Hepatocyte (in vitro differentiated cells): Measurements from ENCODE around the gene GRID2. TPM values are rescaled to one million over a fixed set of nuclear protein-coding genes. Genes with fewer than 3 reads are reported as not detected.

Experiments
- DNase-seq: peaks from one replicate; pipeline ENCODE4 v3.0.0-alpha.2; 2016; ENCODE audit warnings: low spot score
- H2AFZ ChIP-seq: fragments of 200-600 bp; sonication (generic); 2 replicates; pipeline ENCODE4 v1.6.0; 2016; ENCODE audit warnings: antibody characterized with exemption, mild to moderate bottlenecking
- H3K27ac ChIP-seq: fragments of 200-600 bp; sonication (generic); 2 replicates; pipeline ENCODE4 v1.5.1; 2016; ENCODE audit warnings: mild to moderate bottlenecking
- H3K27me3 ChIP-seq: fragments of 200-600 bp; sonication (generic); 2 replicates; pipeline ENCODE4 v1.6.1; 2016
- H3K36me3 ChIP-seq: fragments of 200-600 bp; sonication (generic); replicated peaks from 2 replicates; pipeline ENCODE4 v1.5.1; 2016; ENCODE audit warnings: low read depth; ENCODE audit not compliant: insufficient read depth
- H3K4me1 ChIP-seq: fragments of 200-600 bp; sonication (generic); 2 replicates; pipeline ENCODE4 v1.5.1; 2016; ENCODE audit warnings: mild to moderate bottlenecking, moderate library complexity; ENCODE audit not compliant: insufficient read depth
- H3K4me2 ChIP-seq: fragments of 200-600 bp; sonication (generic); 2 replicates; pipeline ENCODE4 v1.6.0; 2016
- H3K4me3 ChIP-seq: fragments of 200-600 bp; sonication (generic); 2 replicates; pipeline ENCODE4 v1.5.1; 2016; ENCODE audit warnings: mild to moderate bottlenecking
- H3K79me2 ChIP-seq: fragments of 200-600 bp; sonication (generic); 2 replicates; pipeline ENCODE4 v1.6.0; 2017; ENCODE audit warnings: mild to moderate bottlenecking
- H3K9me2 ChIP-seq: fragments of 200-600 bp; sonication (generic); replicated peaks from 2 replicates; pipeline ENCODE4 v1.6.0; 2017; ENCODE audit warnings: mild to moderate bottlenecking; ENCODE audit not compliant: insufficient read depth
- H3K9me3 ChIP-seq: fragments of 200-600 bp; sonication (generic); 2 replicates; pipeline ENCODE4 v1.5.1; 2016; ENCODE audit warnings: low read depth, mild to moderate bottlenecking
- H4K20me1 ChIP-seq: fragments of 200-600 bp; sonication (generic); 2 replicates; pipeline ENCODE4 v1.6.0; 2016; ENCODE audit warnings: mild to moderate bottlenecking; ENCODE audit not compliant: insufficient read depth, poor library complexity, severe bottlenecking
- CTCF ChIP-seq: fragments of 200-600 bp; sonication (generic); IDR thresholded peaks from 2 replicates; pipeline ENCODE4 v1.5.1; 2016; ENCODE audit warnings: antibody characterized with exemption, mild to moderate bottlenecking; ENCODE audit not compliant: poor library complexity
- EZH2 ChIP-seq: fragments of 200-600 bp; sonication (generic); IDR thresholded peaks from 2 replicates; pipeline ENCODE4 v1.6.1; 2016; ENCODE audit warnings: antibody characterized with exemption, mild to moderate bottlenecking, borderline replicate concordance
- EZH2phosphoT487 ChIP-seq: fragments of 200-600 bp; sonication (generic); IDR thresholded peaks from one replicate; pipeline ENCODE4 v1.6.1; 2018; ENCODE audit warnings: antibody characterized with exemption, mild to moderate bottlenecking, low read depth, moderate library complexity; ENCODE audit not compliant: unreplicated experiment, severe bottlenecking
- WGBS: methylation state at CpG from one replicate; pipeline ENCODE4 v1.1.6; 2016; ENCODE audit warnings: low lambda C conversion rate; ENCODE audit errors: missing lambda C conversion rate; 5-methylcytosine and 5-hydroxymethylcytosine counted together
- polyA plus RNA-seq: library from polyadenylated mRNA; unstranded; fragments of >200 nt; fragmentation: Nextera tagmentation; extraction: Ambion mirVana; gene quantifications from 2 replicates; pipeline ENCODE4 v1.2.1, GENCODE V29; 2016
- total RNA-seq: library from RNA; depleted of rRNA; stranded (reverse); fragments of >200 nt; gene quantifications from 2 replicates; pipeline ENCODE4 v1.2.3, GENCODE V29; 2014

GRID2 gene
- total and polyA plus RNA-seq, 2 experiments from 2014 or later, result 0.53 to 3.5 TPM

GRCh38 chr4:92519727-92520126 lies 216.0 kb downstream of the GRID2 start:
- H3K9me3 ChIP-seq, result no peaks in the 10 kb centered on the region
- H3K36me3 ChIP-seq, result no peaks in the 10 kb centered on the region
- TF ChIP-seq CTCF, result no peak
- TF ChIP-seq EZH2, result no peak
- TF ChIP-seq EZH2phosphoT487, result no peak
- no peak overlapping the region for H3K27ac ChIP-seq
- H3K4me3 ChIP-seq, result no peak overlapping the region
- H3K4me1 ChIP-seq, result peaks cover 8% of the 10 kb centered on the region
- no peak overlapping the region for H3K4me2 ChIP-seq
- no peak overlapping the region for H2AFZ ChIP-seq
- 83% methylated on average over 3 of the region's 3 CpGs for WGBS
- no peaks in the 10 kb centered on the region for H3K27me3 ChIP-seq
- no peak for DNase-seq
- H4K20me1 ChIP-seq, result no peaks in the 10 kb centered on the region
- no peaks in the 10 kb centered on the region for H3K79me2 ChIP-seq
- no peaks in the 10 kb centered on the region for H3K9me2 ChIP-seq

DNA sequence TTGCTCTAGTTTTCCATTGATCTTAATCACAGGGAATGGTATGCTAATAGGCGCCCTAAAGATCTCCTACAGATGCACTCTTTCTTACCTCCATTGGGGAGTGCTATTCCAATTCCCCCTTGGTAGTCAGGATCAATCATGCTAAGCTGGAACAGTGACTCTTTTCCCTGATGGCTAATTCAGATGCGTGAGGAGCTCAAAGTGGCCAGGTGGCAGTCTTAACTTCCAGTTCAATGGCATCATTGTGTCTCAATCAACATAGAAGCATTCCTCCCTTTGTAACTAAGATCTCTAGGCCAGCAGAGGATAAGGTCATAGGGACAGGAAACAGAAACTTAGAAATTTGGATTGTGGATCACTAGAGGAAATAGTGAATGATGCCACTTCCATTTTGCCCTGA lies 216.8 kb downstream of the GRID2 start:
- no peak for TF ChIP-seq EZH2phosphoT487
- no peak for TF ChIP-seq EZH2
- no peak for TF ChIP-seq CTCF
- Histone ChIP-seq H2AFZ (no peak overlapping the region), H3K27ac (no peak overlapping the region), H3K4me3 (no peak overlapping the region), H3K79me2 (no peaks in the 10 kb centered on the region), H3K9me2 (no peaks in the 10 kb centered on the region), H4K20me1 (no peaks in the 10 kb centered on the region), H3K27me3 (no peaks in the 10 kb centered on the region), H3K36me3 (no peaks in the 10 kb centered on the region), H3K4me2 (no peak overlapping the region), H3K9me3 (no peaks in the 10 kb centered on the region), H3K4me1 (peaks cover 8% of the 10 kb centered on the region)
- 72% methylated on average over 2 of the region's 2 CpGs for WGBS
- DNase-seq, result no peak

DNA sequence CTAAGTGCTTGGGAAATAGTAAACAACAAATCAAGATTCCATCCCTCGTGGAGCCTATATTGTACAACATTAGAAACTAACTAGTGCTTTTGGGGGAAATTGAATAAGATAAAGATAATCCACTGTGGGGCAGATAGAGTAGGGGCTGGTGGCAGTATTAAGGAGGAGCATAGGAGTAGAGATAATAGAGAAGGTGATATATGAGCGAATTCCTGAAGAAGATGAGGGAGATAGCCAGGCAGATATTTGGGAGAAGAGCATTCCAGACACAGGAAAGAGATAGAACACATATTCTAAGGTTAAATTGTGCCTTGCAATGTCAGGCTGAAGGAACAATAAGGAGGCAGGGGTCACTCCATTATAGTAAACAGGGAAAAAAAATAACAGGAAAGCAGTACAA lies 218.2 kb downstream of the GRID2 start:
- Histone ChIP-seq H3K79me2 (no peaks in the 10 kb centered on the region), H3K27ac (no peak overlapping the region), H3K4me2 (no peak overlapping the region), H2AFZ (no peak overlapping the region), H3K4me3 (no peak overlapping the region), H3K9me3 (no peaks in the 10 kb centered on the region), H3K36me3 (no peaks in the 10 kb centered on the region), H4K20me1 (no peaks in the 10 kb centered on the region), H3K4me1 (peaks cover 8% of the 10 kb centered on the region), H3K27me3 (no peaks in the 10 kb centered on the region), H3K9me2 (no peaks in the 10 kb centered on the region)
- DNase-seq, result no peak
- 26% methylated on average over 2 of the region's 2 CpGs for WGBS
- TF ChIP-seq EZH2phosphoT487 (no peak), EZH2 (no peak), CTCF (no peak)

- WGBS, result 34% methylated on average over 3 of the region's 3 CpGs
- peak; percentile 40 for DNase-seq
- Histone ChIP-seq H3K36me3 (no peaks in the 10 kb centered on the region), H3K27me3 (no peaks in the 10 kb centered on the region), H3K4me1 (peaks cover 8% of the 10 kb centered on the region), H3K9me3 (no peaks in the 10 kb centered on the region), H3K79me2 (no peaks in the 10 kb centered on the region), H3K9me2 (no peaks in the 10 kb centered on the region), H3K4me3 (no peak overlapping the region), H3K4me2 (no peak overlapping the region), H4K20me1 (no peaks in the 10 kb centered on the region), H2AFZ (no peak overlapping the region), H3K27ac (no peak overlapping the region)
- TF ChIP-seq EZH2phosphoT487, result no peak
- TF ChIP-seq EZH2, result no peak
- no peak for TF ChIP-seq CTCF
Measured at GRCh38 chr4:92522356-92522755, 218.6 kb downstream of the GRID2 start.
